HG03103 (cell line): ENCODE measurements around the gene GNG13.
"Not testable (repeated sequence)": the region's sequence is repeated elsewhere in the genome, so short reads cannot be mapped to it uniquely, and the experiment has no call there.

Experiments
- ATAC-seq: cut with Tn5 transposase; IDR thresholded peaks from one replicate; pipeline ENCODE4 v1.9.1; 2021; ENCODE audit warnings: low read depth; ENCODE audit not compliant: unreplicated experiment

Gene GNG13

DNA sequence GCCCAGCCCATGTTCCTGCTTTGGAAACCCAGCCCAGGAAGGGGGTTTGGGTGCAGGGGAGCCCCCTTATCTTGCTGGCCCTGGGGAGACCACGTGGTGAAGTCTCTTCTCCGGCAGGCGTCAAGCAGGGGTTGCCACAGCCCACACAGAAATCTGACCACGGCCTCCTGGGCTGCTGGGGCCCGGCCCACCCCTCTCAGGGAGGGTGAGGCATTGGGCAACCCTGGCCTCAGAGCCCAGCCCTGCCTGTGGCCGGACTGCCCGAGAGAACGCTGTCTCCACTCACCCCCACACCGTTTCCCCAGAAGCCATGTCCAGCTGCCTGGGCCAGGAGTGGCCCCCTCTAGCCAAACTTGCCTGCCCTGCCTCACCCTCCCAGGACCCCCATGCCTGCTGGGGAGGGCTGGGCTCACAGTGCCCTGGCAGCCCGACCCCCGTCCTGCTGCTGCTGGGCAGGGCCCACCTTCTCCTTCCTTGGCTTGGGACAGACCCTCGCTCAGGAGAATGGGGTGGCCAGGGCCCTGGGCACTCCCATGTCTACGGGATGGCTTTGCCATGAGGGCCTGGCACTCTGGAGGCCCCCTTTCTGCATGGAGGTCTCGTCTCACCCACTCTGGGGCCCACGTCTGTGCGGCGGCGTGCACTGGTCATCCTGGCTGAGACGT lies 19.1 kb downstream of the GNG13 start:
- no peak for ATAC-seq

- no peak for ATAC-seq
Observed at GRCh38 chr16:780296-780695, 20.2 kb downstream of the GNG13 start.

DNA sequence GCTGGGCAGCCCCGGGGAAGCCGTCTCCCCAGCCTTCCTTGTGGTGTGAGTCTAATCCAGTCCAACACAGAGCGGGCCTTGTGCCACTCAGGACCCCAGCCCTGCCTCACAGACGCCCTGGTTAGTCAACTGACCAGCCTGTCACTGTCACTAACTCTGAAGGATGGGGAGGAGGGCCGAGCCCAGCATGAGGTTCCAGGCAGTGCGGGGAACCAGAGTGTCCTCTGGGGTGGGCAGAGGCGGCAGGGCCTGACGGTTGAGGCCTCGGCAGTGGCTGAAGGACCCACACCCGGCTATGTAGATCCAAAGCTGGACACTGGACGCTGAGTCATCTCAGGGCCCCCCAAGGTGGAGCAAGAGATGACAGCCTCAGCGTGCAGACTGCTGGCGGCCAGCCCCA lies 21.0 kb downstream of the GNG13 start:
- ATAC-seq: no peak

DNA sequence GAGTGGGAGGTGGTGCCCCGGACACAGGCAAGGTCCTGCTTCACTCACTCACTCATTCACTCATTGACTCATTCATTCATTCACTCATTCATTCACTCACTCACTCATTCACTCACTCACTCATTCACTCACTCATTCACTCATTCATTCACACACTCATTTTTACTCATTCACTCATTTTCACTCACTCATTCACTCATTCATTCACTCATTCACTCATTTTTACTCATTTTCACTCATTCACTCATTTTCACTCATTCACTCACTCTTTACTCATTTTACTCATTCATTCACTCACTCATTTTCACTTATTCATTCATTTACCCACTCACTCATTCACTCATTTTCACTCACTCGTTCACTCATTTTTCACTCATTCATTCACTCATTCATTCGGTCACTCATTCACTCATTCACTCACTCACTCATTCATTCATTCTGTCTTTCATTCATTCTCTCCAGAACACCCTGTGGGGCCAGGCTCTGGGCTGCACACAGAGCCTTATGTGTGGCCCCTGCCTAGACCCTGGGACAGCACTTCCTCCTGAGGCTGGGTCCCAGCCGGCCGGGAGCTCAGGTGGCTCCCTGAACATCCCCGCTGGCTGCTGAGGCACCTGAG lies 21.5 kb downstream of the GNG13 start:
- no peak for ATAC-seq

- no peak for ATAC-seq
Observed at GRCh38 chr16:778447-778846, 22.1 kb downstream of the GNG13 start.

- ATAC-seq: no peak
Observed at GRCh38 chr16:777826-778225, 22.7 kb downstream of the GNG13 start.

DNA sequence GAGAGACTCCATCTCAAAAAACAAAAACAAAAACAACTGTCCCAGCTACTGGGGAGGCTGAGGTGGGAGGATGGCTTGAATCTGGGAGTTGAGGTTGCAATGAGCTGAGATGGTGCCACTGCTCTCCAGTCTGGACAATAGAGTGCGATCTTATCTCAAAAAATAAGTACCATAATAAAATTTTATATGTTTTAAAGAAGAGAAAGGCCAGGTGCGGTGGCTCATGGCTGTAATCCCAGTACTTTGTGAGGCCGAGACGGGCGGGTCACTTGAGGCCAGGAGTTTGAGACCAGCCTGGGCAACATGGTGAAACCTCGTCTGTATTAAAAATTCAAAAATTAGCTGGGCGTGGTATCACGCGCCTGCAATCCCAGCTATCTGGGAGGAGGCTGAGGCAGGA lies 23.7 kb downstream of the GNG13 start:
- no peak for ATAC-seq

GRCh38 chr16:776298-776697 lies 24.2 kb downstream of the GNG13 start:
- ATAC-seq: not testable (repeated sequence)

DNA sequence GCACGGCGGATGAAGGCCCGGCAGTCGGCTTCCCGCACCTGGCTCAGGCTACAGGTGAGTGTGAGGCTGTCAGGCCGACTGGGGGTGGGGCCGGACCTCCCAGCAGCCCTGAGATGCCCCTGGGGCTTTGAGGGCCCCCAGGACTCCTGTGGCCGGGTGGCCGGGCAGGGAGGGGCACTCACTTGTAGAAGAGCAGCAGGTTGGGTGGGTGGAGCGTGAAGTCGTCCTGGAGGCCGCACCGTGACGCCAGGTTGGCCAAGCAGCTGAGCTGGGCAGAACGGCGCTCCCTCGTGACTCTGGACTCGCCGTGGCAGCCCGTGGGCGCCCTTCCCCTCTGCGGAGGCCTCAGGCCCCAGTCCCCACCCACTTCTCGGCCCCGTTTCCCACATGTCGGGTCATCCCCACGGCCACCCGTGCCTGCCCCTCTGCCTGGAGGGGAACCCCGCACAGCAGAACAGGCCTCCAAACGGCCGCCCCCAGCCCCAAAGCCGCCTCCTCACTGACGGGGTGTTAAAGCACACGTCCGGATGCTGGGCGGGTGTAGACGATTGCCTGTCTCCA lies 25.2 kb downstream of the GNG13 start:
- ATAC-seq: no peak

DNA sequence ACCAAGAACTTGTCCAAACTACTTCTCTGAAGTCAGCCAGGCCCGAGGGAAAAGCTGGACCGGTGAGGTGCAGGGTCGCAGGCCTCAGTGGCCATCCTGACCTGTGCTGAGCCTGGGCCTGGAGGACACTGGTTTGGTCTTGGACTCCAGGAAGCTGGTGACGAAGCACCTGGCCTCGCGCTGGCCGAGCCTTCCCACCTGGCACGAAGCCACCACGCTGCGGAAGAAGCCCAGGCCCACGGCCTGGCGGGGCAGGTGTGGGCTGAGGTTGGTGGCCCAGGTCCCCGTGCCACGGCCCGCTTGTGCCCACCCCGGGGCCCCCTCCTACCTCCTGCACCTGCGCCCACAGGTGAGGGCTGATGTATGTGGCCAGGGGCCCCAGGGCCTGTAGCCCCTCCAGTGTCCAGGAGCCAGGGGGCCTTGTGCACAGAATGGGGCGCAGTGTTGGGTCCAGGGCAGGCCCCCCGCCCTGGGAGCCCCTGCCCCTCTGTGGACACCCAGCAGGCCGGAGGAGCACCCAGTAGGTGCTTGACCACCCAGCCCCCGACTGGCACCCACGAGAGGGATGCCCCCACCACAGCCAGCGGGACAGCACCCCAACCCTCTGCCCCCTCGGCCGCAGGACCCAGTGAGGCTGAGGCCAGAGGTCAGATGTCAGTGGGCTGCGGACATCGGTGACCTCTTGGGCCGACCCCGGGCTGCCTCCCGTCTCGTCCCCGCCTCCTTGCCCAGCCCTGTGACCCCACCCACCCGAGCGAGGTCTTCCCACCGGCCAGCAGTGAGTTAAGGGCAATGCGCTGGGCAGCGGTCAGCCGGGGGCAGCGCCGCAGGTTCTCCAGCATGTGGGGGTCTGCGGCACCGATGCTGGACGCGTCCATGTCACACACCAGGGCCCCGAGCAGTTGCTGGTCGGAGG lies 26.2 kb downstream of the GNG13 start:
- ATAC-seq: no peak

- ATAC-seq: no peak
Observed at GRCh38 chr16:772959-773358, 27.6 kb downstream of the GNG13 start.

DNA sequence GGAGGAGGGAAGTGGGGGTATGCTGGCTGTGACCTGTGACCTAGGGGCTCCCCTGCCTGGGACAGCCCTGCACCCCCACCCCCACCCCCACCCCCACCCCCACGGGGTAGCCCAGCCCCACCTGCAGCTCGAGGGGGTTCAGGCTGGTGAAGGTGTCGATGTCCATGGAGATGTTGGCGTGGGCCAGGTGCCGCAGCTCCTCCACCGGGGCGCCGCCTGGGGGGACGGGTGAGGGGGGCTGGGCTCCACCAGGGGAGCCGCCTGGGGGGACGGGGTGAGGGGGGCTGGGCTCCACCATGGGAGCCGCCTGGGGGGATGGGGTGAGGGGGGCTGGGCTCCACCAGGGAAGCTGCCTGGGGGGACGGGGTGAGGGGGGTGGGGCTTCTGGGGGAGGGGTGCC lies 30.1 kb downstream of the GNG13 start:
- no peak for ATAC-seq

- no peak for ATAC-seq
Observed at GRCh38 chr16:769934-770333, 30.6 kb downstream of the GNG13 start.

GRCh38 chr16:769184-769784 lies 31.2 kb downstream of the GNG13 start:
- no peak for ATAC-seq

GRCh38 chr16:768428-768827 lies 32.1 kb downstream of the GNG13 start:
- ATAC-seq: no peak

DNA sequence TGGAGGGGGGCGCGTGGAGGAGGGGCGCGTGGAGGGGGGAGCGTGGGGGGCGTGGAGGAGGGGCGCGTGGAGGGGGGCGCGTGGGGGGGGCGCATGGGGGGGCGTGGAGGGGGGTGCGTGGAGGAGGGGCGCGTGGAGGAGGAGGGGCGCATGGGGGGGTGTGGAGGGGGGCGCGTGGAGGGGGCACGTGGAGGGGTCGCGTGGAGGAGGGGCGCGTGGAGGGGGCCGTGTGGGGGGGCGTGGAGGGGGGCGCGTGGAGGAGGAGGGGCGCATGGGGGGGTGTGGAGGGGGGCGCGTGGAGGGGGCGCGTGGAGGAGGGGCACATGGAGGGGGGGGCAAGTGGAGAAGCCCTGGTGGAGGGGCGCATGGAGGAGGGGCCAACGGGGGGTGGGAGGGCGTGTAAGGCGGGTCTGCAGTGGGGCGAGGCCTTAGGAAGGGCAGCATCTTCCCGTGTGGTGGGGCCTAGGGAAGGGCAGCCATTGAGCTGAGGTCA lies 32.7 kb downstream of the GNG13 start:
- no peak for ATAC-seq

DNA sequence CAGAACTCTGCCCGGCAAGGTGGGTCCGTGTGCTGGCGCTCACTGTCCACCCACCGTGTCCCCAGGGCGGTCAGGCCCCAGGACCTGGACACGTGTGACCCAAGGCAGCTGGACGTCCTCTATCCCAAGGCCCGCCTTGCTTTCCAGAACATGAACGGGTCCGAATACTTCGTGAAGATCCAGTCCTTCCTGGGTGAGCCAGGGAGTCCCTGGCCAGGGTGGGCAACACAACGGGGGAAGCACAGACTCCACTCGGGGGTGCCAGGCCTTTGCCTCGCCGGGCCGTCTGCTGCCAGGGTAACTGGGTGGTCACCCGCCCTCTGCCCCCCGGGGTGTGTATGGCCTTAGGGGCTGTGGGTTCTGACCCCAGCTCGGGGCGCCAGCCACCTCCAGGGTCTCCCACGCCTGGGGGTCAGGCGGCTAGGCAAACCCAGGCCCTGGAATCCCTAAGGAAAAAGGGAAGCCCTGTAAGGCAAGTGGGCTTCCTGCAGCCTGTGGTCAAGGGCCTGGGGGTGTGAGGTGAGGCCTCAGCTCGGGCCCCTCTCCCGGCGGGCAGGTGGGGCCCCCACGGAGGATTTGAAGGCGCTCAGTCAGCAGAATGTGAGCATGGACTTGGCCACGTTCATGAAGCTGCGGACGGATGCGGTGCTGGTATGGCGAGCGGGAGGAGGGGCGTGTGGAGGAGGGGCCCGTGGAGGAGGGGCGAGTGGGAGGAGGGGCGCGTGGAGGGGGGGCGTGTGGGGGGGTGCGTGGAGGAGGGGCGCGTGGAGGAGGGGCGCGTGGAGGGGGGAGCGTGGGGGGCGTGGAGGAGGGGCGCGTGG lies 33.5 kb downstream of the GNG13 start:
- ATAC-seq: no peak

- no peak for ATAC-seq
Observed at GRCh38 chr16:766008-766819, 34.3 kb downstream of the GNG13 start.

- no peak for ATAC-seq
Observed at GRCh38 chr16:765488-765865, 35.1 kb downstream of the GNG13 start.
